ENCODE measurements around the gene VARS2.
"Not testable (repeated sequence)": the region's sequence is repeated elsewhere in the genome, so short reads cannot be mapped to it uniquely, and the experiment has no call there.

VARS2 gene

DNA sequence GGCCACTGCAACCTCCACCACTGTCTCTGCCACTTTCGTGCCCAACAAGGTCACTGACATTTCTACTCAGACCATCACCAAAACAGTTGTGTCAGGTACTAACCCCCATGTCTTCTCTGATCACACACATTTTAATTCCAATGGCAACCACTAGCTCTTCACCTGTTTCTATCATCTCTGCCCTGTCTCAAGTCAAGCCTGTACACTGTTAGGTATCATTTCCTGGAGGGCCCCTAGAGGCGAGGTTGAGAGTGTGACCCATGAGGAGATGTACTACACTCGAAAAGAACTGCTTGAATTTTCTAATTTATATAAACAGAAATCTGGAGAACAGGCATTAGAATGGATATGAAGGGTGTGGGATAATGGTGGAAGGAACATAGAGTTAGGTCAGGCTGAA lies 52.1 kb downstream of the VARS2 start:
- DNase-seq = no peak

DNA sequence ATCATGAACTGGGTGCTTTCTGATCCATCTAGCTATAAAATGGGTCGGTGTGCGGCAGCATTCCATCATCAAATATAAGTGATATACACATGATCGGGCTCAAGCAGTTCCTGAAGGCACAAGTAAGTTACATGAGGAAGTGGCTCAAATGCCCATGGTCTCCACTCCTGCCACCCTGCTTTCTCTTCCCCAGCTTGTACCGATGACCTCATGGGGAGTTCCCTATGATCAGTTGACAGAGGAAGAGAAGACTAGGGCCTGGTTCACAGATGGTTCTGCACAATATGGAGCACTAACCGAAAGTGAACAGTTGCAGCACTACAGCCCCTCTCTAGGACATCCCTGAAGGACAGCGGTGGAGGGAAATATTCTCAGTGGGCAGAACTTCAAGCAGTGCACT lies 55.1 kb downstream of the VARS2 start:
- not testable (repeated sequence) for DNase-seq

DNA sequence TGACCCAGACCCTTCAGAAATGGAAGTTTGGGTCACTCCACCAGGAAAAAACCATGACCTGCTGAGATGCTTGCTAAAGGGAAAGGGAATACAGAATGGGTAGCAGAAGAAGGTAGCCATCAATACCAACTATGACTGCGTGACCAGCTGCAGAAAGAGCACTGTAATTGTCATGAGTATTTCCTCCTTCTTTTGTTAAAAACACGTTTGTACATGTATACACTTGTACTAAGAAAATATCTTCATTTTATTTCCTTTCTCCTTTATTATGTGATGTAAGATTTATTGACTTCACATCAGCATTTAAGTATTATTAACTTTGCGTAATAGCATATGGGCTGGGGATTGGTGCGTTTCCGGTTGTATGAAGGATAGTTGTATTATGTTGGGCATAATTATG lies 56.9 kb downstream of the VARS2 start:
- no peak for DNase-seq

DNA sequence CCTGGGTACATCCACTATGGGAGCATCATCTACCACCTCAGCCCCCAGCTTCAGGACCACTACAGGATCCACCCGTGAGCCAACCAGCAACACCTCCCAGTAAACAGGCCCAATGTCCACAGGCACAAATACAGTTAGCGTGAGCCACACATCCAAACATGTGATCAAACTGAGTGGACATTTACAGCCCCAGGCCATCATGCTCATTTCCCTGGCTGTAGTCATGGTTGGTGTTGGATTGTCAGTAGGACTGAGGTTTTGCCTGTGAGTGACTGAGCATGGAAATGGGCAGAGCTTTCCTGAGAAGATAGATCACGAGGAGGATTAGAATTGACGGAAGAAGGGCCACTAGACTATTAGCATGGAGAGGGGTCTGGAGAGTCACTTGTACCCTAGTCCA lies 58.8 kb downstream of the VARS2 start:
- no peak for DNase-seq

DNA sequence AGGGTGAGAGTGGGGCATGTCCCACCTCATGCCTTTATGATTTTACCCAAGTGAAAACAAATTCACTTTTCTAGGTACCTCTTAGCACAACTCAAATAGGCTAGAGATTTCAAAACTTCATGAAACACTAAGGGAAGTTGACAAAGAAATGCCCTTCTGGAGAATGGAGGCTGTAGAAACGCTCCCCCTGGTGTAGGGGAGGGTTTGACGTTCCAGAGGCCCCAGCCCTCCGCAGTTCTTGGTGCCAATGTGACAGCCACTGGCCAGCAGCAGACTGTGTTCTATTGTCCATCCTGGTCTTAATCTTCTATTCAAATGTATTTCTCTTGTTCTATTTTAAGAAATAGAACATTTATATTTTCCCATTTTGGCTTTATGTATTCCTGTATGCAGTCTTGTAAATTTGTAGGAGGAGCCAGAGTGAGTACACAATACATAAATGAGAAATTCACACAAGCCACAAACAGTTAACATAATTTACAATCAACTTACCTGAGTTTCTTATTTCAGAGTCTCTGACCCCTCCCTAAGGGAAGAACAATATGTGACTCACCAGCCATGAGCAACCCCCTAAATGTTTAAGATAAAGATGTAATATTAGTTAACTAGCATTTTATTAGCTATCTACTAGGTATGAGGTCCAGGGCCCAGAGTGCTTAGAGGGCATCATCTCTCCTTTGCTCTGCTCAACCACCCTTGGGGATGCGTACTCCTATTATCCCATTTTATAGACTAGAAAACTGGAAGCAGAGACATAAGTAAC lies 60.6 kb downstream of the VARS2 start:
- no peak for DNase-seq

Data from SHP77 (cell line).